ENCODE data around the gene HORMAD1.
"Not testable (repeated sequence)": the region's sequence is repeated elsewhere in the genome, so short reads cannot be mapped to it uniquely, and the experiment has no call there.

DNA sequence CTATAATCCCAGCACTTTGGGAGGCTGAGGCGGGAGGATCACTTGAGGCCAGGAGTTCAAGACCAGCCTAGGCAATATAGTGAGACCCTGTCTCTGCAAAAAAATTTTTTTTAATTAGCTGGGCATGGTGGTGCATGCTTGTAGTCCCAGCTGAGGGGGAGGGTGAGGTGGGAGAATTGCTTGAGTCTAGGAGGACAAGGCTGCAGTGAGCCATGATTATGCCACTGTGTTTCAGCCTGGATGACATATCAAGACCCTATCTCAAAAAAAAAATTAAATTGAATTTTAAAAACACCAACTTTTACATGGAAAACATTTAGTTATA lies 45.2 kb upstream of the HORMAD1 start:
- TF ChIP-seq, protein P1, sequence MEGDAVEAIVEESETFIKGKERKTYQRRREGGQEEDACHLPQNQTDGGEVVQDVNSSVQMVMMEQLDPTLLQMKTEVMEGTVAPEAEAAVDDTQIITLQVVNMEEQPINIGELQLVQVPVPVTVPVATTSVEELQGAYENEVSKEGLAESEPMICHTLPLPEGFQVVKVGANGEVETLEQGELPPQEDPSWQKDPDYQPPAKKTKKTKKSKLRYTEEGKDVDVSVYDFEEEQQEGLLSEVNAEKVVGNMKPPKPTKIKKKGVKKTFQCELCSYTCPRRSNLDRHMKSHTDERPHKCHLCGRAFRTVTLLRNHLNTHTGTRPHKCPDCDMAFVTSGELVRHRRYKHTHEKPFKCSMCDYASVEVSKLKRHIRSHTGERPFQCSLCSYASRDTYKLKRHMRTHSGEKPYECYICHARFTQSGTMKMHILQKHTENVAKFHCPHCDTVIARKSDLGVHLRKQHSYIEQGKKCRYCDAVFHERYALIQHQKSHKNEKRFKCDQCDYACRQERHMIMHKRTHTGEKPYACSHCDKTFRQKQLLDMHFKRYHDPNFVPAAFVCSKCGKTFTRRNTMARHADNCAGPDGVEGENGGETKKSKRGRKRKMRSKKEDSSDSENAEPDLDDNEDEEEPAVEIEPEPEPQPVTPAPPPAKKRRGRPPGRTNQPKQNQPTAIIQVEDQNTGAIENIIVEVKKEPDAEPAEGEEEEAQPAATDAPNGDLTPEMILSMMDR (IDR thresholded peaks at IDR 0.05) = not testable (repeated sequence)
- TF ChIP-seq POLR2A (IDR thresholded peaks at IDR 0.05) = not testable (repeated sequence)
